ENCODE data around the gene CCDC40. TPM values are rescaled to one million over a fixed set of nuclear protein-coding genes. Genes with fewer than 3 reads are reported as not detected.

CCDC40 gene
- total RNA-seq, 1 experiment from 2014 or later = 16.3 TPM

DNA sequence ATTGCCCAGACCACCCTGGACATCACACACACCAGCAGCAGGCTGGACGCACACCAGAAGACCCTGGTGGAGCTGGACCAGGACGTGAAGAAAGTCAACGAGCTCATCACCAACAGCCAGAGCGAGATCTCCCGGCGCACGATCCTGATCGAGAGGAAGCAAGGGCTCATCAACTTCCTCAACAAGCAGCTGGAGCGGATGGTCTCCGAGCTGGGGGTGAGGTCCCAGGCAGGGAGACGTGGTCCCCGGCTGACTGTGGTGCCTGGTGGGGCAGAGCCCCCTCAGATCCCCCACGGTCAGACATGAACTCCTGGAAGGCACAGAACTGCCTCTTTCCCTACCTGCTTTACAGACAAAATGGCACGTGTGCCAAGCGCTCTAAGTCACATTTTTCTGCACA, 48.3 kb downstream of the CCDC40 start:
- ATAC-seq (no peak), DNase-seq (ENCODE audit: low spot score) (no peak)
- TF ChIP-seq, protein P1, sequence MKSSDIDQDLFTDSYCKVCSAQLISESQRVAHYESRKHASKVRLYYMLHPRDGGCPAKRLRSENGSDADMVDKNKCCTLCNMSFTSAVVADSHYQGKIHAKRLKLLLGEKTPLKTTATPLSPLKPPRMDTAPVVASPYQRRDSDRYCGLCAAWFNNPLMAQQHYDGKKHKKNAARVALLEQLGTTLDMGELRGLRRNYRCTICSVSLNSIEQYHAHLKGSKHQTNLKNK (CRISPR knock-in tag; IDR thresholded peaks at IDR 0.05) = no peak
- TF ChIP-seq ESRRA (CRISPR knock-in tag; IDR thresholded peaks at IDR 0.05; ENCODE audit: borderline replicate concordance) = no peak
- TF ChIP-seq TEAD4 (CRISPR knock-in tag; IDR thresholded peaks at IDR 0.05) = no peak
- no peak for TF ChIP-seq ZNF138 (CRISPR knock-in tag; conservative IDR thresholded peaks at IDR 0.05)
- no peak for TF ChIP-seq PREB (CRISPR knock-in tag; IDR thresholded peaks at IDR 0.05; ENCODE audit: borderline replicate concordance)
- TF ChIP-seq AFF4 (CRISPR knock-in tag; IDR thresholded peaks at IDR 0.05; ENCODE audit: borderline replicate concordance) = no peak
- TF ChIP-seq CREM (CRISPR knock-in tag; IDR thresholded peaks at IDR 0.05) = no peak
- TF ChIP-seq, protein P2, sequence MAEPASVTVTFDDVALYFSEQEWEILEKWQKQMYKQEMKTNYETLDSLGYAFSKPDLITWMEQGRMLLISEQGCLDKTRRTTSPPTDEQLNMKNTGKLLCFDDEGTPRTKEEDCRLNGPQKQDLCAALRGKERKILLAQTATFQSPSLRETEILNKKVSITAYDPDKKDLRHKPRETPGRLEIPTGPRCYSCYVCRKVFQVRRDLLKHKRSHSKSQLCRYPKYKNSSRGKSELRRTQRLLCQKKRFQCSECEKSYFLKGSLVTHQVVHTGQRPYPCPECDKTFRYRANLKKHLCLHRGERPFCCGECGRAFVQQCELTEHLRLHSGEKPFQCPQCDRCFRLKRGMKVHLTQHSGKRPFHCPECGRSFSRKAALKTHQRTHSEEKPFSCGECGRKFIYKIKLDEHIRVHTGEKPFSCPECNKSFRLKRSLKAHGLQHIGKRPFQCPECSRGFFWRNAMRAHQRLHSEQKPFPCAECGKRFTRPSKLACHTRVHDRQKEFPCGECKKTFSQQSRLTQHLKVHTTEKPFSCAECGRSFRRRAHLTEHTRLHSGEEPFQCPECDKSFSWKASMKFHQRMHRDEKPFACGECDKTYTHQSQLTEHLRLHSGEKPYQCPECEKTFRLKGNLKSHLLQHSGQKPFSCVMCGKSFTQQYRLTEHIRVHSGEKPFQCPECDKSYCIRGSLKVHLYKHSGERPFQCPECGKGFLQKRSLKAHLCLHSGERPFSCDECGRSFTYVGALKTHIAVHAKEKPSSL (CRISPR knock-in tag; conservative IDR thresholded peaks at IDR 0.05) = no peak
- no peak for TF ChIP-seq ZBTB43 (CRISPR knock-in tag; IDR thresholded peaks at IDR 0.05)
- TF ChIP-seq FOXK1 (CRISPR knock-in tag; IDR thresholded peaks at IDR 0.05) = no peak
- TF ChIP-seq PRDM15 (CRISPR knock-in tag; IDR thresholded peaks at IDR 0.05) = no peak
- TF ChIP-seq, protein P3, sequence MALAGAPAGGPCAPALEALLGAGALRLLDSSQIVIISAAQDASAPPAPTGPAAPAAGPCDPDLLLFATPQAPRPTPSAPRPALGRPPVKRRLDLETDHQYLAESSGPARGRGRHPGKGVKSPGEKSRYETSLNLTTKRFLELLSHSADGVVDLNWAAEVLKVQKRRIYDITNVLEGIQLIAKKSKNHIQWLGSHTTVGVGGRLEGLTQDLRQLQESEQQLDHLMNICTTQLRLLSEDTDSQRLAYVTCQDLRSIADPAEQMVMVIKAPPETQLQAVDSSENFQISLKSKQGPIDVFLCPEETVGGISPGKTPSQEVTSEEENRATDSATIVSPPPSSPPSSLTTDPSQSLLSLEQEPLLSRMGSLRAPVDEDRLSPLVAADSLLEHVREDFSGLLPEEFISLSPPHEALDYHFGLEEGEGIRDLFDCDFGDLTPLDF (CRISPR knock-in tag; IDR thresholded peaks at IDR 0.05) = no peak
- TF ChIP-seq, protein P4, sequence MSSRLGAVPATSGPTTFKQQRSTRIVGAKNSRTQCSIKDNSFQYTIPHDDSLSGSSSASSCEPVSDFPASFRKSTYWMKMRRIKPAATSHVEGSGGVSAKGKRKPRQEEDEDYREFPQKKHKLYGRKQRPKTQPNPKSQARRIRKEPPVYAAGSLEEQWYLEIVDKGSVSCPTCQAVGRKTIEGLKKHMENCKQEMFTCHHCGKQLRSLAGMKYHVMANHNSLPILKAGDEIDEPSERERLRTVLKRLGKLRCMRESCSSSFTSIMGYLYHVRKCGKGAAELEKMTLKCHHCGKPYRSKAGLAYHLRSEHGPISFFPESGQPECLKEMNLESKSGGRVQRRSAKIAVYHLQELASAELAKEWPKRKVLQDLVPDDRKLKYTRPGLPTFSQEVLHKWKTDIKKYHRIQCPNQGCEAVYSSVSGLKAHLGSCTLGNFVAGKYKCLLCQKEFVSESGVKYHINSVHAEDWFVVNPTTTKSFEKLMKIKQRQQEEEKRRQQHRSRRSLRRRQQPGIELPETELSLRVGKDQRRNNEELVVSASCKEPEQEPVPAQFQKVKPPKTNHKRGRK (CRISPR knock-in tag; IDR thresholded peaks at IDR 0.05; ENCODE audit: borderline replicate concordance) = no peak
- Mint-ChIP-seq H3K9me3 (no peaks in the 10 kb centered on the region), H3K27ac (no peak overlapping the region), H3K4me1 (peaks cover 8% of the 10 kb centered on the region; the same call in 1 of the 2 replicates), H3K4me3 (no peak overlapping the region), H3K36me3 (no peaks in the 10 kb centered on the region), H3K27me3 (ENCODE audit: low read depth) (no peaks in the 10 kb centered on the region)
- ChIA-PET POLR2A (no interaction called here), CTCF (interaction anchor here (1.3 to 7.1 kb wide), 3 partner anchors 40 to 77 kb away, joined by 3 to 72 read pairs (median 33); no protein-coding TSS in a partner anchor)

Measured in WTC11 (cell line).